Occipital lobe (tissue), 2 donors: ENCODE data around the gene TRIM28. TPM values are rescaled to one million over a fixed set of nuclear protein-coding genes. Genes with fewer than 3 reads are reported as not detected.
"Not testable (repeated sequence)": the region's sequence is repeated elsewhere in the genome, so short reads cannot be mapped to it uniquely, and the experiment has no call there.

Experiments used
- DNase-seq: peaks from one replicate; lab custom pipeline; 2025; lab: John Stamatoyannopoulos, UW
- total RNA-seq: library from RNA; depleted of rRNA; stranded (reverse); fragments of >200 nt; gene quantifications from one replicate; pipeline ENCODE4 v1.2.3, GENCODE V29; 2014

TRIM28 gene
- total RNA-seq, 1 donor from 2014 or later: 276 TPM

DNA sequence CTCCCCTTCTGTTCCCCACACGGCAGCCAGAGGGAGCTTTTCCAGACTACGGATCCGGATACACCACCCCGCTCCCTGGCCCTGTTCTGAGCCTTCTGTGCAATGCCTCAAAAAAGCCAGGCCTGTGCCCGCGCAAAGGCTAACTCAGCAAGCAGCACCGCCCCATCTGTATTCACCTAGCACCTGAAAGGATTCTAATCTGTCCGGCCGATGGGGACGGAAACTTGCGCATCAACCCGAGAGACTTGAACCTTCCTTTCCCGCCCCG is 24.8 kb upstream of the TRIM28 start:
- no peak for DNase-seq

DNA sequence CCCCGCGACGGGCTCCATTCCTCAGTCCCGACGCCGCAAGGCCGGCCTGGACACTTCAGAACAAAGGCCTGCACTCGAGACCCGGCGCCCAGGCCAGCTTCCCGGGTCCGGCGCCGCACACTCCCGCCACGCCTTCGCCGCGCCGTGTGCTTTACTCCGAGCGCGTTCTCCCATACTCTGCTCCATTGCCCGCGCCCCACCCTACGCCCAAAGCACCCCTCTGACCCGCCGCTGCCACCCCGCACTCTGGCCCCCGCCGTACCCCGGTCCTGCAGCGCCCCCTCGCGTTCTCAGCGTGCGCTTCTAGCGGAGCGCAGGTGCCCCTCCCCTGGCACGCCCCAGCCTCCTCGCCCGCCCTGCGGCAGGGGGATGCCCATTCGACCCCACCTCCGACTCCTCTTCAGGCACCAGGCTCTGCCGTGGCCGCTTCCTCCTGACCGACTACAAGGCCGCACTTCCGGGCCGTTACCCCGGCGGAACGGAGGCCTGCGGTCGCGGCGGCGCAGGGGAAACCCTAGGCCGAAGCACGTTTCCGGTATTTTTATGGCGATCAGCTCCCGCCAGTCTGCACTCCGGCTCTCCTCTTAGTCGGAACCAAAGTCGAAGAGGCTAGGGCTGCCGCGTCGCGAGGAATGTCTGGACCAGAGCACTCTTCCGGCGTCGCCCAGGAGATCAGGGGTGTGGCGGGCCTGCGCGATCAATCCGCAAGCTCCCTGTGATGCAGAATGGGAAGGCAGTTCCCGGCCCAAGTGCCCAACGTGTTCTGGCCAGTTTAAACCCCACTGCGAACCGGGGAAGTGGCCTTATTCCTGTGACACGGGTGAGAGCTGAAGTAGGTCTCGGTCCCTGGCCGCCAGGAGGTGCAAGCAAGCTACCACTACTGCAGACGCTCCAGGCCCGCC is 24.3 kb upstream of the TRIM28 start, which contains the start of gene ZBTB45:
Gene ZBTB45 (minus strand): TSS at position 456 of the 902 bp plus-strand sequence. CDS start 2,137 bp downstream, outside the sequence.
- DNase-seq: peak; percentile 93

DNA sequence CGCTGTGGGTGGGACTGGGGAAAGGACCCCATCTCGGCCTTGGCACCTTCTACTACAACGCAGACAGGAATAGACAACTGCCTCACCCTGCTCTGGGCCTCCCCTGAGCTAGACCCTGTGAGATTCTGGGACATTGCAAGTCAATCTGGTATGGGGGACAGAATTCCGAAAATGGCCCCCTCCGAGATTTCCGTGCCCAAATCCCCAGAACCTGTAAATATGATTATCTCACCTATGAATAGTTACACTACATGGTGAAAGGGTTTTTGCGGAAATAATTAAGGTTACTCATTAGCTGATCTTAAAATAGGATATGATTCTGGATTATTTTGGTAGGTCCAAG is 23.6 kb upstream of the TRIM28 start:
- no peak for DNase-seq

DNA sequence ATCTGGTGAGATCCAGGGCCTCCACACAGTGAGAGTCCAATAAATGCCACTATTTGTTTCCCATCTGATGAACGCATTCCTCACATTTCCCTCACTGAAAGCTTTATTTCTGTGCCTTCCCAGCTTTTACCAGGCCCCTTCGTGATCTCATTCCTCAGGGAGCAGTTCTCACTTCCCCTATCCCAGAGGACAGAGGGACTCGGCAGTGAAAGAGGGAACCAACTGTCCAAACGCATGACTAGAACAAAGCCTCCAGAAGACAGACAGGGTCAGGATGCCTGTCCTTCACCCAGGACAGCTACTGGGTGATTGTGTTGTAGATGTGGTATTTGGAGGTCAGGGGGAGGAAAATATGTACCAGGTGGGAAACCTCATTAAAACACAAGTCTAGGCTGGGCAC is 22.2 kb upstream of the TRIM28 start:
- no peak for DNase-seq

DNA sequence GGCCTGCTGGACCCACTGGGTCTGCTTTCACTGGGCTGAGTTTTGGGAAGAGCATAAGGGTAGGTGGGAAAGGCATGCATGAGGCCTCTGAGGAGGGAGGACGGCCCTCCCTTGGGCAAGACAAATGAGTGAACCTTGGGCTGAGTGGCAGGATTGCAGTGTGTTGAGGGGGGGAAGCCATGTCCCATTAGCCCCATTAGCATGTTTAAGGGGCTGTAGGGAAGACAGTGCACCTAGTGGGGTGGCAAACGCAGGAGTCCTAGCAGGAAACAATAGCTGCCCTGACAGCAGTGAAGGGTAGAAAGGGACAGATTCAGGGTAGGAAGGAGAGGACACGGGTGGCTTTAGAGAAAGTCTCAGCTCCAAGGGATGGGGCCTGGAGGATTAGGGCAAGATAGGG is 21.2 kb upstream of the TRIM28 start:
- DNase-seq: no peak

DNA sequence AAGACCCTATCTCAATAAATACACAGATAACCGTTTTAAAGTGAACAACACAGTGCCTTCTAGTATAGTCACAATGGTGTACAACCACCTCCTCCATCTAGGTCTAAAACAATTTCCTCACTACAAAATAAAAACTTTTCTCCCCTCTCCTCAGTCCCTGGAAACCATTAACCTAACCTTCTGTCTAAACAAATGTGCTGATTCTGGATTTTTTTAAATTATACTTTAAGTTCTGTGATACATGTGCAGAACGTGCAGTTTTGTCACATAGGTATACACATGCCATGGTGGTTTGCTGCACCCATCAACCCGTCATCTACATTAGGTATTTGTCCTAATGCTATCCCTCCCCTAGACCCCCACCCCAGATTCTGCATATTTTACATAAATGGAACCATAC is 14.5 kb upstream of the TRIM28 start:
- no peak for DNase-seq

DNA sequence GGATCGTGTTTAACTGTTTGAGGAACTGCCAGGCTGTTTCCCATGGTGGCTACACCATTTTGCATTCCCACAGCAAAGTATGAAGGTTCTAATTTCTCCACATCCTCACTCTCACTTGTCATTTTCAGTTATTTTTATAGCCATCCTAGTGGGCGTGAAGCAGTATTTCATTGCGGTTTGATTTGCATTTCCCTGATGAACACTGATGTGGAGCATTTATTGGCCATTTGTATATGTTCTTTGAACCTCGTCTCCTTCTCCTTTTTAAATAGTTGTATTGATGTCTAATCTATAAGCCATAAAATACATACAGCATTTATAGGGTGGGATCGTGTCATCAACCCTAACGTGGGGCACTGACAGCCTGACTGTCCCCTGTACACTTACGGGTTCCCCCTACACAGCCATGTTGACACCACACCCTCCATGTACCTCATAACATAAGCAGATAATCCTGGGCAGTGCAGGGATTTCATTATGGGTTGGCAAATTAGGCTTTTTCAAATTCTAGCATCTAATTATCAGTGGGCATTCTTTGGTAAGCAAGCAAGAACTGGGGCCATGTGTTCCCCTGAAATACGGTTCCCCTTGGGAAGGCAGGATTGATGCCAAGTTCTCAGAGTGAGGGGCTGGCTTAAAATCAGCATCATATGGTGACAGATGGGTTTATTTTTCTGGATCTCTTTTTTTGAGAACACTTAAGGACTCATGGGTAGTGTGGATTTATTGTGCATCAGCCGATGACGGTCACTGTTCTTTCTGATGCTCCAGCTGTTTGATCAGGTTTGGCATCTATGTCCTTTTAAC is 12.6 kb upstream of the TRIM28 start:
- DNase-seq: no peak

DNA sequence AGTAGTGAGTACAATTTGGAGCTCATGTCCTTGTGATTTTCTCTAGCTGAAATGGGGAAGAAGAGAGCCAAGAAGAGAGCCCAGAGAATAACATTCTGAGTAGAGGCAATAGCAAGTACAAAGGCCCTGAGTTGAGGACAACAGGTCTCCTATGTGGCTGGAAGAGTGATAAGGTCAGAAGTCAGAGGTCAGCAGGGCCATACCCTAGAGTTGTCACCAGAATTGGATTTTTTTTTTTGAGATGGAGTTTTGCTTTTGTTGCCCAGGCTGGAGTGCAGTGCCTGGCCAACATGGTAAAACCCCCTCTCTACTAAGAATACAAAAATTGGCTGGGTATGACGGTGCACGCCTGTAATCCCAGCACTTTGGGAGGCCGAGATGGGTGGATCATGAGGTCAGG is 8.0 kb upstream of the TRIM28 start:
- DNase-seq: no peak

DNA sequence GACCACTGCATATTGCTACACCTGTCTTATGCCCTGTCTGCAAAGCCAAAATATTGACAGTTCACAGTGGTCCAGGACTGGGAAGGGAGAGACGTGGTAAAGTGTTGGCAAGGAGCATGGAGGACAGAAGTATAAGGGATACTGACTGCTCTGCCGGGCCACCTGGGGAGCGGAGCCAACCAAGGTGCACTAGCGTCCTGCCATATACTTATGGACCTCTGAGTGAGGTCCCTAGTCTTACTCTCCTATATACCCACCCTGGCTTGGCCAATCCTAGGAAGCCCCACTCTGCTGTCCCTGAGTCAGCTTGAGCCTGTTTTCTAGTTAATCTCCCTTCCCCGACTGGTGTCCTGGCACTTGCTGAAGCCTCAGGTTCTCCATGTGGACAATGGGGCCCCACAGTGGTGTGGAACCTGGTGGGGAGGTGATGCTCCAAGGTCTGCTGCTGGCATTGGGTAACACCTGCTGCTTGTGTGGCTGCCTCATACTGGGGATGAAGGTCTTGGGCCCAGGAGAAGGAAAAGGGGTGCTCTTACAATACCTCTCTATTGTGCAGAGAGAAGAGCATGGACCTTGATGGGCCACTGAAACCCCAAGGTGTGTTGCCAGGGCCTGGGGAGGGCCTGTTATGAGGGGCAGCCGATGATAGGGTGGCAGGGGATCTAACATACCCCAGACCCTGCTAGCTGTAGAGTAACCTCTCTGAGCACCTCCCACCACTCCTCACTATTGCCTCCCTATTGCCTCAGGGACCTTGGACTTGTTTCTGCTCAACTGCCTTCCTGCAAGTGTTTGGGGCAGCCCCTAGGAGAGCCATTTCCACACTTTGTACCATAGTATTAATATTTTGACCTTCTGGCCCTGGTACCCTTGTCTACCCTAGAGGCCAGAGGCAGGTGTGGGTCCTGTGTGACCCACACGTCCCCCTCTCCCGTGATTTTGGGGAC is 6.7 kb upstream of the TRIM28 start:
- no peak for DNase-seq

DNA sequence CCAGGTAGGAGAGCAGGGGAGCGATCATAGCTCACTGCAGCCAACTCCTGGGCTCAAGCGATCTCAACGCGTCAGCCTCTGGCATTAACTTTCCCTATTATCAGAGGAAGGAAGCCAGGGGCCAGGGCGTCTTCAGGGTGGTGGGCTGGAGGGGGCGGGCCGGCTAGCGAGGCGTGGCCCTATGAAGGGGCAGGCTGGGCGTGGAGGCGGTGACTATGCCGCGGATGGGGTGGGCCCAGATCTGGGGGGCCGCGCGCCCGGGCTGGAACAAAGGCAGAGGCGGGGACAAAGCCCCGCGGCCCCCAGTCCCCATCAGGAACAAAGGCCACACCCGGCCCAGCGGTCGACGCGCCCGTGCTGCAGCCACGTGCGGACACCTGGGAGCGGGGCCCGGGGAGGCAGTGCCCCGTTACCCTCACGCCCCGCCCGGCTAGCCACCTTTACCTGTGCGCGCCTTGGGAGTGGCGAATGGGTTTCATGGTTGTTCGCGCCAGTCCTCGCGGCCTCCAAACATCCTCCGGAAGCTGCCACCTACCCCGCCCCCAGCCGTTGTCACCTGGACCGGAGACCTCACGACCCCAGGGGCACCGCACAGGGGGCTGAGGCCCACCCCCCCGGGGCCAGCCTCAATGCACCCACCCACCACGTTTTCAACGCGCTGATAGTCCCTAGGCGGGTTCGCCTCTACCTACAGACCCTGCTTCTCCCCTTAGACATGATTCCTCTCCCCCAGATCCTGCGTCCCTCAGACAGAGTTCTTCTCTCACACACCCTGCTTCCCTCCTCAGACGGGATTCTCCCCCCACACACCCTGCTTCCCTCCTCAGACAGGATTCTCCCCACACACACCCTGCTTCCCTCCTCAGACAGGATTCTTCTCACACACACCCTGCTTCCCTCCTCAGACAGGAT is 5.4 kb upstream of the TRIM28 start:
- DNase-seq: no peak

DNA sequence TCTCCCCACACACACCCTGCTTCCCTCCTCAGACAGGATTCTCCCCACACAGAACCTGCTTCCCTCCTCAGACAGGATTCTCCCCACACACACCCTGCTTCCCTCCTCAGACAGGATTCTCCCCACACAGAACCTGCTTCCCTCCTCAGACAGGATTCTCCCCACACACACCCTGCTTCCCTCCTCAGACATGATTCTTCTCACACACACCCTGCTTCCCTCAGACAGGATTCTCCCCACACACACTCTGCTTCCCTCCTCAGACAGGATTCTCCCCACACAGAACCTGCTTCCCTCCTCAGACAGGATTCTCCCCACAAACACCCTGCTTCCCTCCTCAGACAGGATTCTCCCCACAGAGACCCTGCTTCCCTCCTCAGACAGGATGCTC is 4.7 kb upstream of the TRIM28 start:
- DNase-seq: not testable (repeated sequence)

DNA sequence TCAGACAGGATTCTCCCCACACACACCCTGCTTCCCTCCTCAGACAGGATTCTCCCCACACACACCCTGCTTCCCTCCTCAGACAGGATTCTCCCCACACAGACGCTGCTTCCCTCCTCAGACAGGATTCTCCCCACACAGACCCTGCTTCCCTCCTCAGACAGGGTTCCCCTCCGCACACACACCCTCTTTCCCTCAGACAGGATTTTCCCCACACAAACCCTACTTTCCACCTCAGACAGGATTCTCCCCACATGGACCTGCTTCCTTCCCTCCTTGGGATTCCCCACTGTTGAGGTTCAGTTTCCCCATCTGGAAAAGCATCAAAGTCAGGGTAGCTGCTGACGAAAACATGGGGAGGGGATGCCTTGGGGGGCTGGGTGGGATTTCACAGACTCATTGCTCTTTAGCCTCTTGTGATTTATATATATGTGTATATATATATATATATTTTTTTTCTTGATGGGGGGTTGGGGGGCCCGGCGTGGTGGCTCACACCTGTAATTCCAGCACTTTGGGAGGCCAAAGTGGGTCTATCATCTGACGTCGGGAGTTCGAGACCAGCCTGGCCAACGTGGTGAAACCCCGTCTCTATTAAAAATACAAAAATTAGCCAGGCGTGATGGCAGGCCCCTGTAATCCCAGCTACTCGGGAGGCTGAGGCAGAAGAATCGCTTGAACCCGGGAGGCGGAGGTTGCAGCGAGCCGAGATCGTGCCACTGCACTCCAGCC is 1.1 kb upstream of the TRIM28 start:
- DNase-seq: not testable (repeated sequence)

DNA sequence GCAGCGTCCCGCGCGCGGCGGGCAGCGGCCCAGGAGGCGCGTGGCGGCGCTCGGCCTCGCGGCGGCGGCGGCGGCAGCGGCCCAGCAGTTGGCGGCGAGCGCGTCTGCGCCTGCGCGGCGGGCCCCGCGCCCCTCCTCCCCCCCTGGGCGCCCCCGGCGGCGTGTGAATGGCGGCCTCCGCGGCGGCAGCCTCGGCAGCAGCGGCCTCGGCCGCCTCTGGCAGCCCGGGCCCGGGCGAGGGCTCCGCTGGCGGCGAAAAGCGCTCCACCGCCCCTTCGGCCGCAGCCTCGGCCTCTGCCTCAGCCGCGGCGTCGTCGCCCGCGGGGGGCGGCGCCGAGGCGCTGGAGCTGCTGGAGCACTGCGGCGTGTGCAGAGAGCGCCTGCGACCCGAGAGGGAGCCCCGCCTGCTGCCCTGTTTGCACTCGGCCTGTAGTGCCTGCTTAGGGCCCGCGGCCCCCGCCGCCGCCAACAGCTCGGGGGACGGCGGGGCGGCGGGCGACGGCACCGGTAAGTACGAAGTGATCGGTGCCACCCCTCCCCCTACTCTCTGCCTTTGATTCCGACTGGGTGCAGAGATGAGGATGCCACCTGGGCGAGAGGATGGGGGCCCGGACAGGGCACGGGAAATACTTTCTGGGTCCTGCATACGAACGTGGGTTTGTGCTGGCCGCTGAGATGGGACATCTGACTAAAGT is 874 bp downstream of the TRIM28 start:
- no peak for DNase-seq

DNA sequence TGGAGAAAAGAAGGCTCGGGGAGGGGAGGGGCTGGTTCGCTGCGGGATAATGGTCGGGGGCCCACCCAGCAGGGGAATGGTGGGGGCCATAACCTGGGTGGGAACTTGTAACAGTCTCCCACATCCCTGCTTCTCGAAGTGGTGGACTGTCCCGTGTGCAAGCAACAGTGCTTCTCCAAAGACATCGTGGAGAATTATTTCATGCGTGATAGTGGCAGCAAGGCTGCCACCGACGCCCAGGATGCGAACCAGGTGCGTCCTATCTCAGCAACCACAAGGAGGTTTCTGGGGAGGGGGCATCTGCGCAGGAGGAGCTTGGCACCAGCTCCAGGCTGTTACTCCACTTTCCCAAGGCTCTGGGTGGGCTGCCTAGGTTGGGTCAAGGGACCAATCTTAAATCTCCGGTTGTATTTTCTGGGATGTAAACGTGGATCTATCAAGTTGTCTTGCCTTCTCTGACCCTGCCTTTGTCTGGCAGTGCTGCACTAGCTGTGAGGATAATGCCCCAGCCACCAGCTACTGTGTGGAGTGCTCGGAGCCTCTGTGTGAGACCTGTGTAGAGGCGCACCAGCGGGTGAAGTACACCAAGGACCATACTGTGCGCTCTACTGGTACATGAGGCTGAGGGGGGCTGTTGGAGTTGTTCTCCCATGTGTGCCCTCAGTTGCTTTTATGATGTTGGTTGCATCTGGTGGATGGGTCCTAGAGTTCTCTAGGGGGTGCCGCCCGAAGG is 1.6 kb downstream of the TRIM28 start:
- DNase-seq: no peak

DNA sequence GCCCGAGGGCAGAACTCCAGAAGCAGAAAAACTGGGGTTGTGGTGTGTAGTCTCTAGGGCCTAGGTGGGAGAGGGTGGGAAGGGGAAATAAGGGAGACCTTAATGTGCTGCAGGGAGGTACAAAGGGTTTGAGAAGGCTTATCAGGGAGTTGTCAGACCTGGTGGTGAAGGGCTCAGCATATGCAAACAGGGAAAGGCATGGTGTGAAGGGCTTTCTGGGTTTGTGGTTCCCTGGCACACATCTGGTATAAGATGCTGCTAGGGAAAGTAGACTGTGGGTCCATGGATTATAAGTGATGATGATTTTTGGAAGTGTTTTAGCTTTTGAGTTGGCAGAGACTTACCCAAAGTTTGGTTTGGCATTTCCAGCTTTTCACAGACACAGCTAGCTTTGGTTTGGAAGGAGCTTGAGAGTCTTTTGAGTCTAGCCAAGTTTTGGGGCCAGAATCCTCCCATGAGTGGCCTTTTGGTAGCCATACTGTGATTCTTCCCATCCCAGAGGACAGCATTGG is 2.2 kb downstream of the TRIM28 start:
- no peak for DNase-seq

DNA sequence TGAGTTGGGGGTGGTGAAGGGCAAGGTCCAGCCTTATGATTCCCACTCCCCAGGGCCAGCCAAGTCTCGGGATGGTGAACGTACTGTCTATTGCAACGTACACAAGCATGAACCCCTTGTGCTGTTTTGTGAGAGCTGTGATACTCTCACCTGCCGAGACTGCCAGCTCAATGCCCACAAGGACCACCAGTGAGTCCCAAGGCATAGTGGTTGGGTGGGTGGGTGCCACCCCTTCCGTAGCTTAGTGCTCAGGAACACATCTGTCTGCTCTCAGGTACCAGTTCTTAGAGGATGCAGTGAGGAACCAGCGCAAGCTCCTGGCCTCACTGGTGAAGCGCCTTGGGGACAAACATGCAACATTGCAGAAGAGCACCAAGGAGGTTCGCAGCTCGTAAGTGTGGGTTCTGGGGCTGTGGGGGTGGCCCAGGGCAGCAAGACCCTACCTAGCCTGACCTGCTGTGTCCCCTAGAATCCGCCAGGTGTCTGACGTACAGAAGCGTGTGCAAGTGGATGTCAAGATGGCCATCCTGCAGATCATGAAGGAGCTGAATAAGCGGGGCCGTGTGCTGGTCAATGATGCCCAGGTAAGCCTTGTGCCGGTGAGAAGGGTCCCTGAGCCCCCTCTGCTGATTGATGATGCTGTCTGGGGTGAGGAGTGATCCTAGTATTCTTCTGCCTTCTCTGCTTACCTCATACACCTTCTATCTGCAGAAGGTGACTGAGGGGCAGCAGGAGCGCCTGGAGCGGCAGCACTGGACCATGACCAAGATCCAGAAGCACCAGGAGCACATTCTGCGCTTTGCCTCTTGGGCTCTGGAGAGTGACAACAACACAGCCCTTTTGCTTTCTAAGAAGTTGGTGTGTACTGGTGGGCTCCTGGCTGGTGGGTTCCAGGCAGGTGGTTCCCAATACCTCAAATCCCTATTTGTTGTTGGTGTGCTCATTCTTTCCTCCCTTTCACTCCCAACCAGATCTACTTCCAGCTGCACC is 3.8 kb downstream of the TRIM28 start:
- no peak for DNase-seq
